Mammary epithelial cell (primary cell): ENCODE results near the gene B3GNT2.

Experiments used
- EZH2 ChIP-seq: IDR thresholded peaks from 2 replicates; pipeline ENCODE4 v1.6.1; 2012; ENCODE audit warnings: low read length, inconsistent platforms, borderline replicate concordance
- TF ChIP-seq, protein P1 (sequence below), 2 donors: IDR thresholded peaks in 1 of 2; conservative IDR thresholded peaks in 1 of 2; 2 replicates each; pipeline ENCODE4 v1.5.1; 2011 to 2012; ENCODE audit warnings: inconsistent platforms in 2 of 2, low read length in 2 of 2, mild to moderate bottlenecking in 2 of 2, control low read depth in 1 of 2, low read depth in 1 of 2; ENCODE audit not compliant: insufficient read depth in 1 of 2; ENCODE audit errors: extremely low read depth in 1 of 2

DNA sequence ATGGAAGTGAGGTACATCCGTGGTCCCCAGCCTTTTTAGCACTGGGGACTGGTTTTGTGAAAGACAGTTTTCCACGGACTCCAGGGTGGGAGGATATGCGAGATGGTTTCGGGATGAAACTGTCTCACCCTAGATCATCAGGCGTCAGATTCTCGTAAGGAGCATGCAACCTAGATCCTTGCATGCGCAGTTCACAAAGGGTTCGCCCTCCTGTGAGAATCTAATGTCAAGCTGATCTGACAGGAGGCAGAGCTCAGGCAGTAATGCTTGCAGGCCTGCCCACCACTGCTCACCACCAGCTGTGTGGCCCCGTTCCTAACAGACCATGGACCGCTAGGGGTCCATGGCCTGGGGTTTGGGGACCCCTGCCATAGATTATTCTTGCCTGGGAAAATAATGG lies 11.6 kb downstream of the B3GNT2 start:
- TF ChIP-seq, protein P1, sequence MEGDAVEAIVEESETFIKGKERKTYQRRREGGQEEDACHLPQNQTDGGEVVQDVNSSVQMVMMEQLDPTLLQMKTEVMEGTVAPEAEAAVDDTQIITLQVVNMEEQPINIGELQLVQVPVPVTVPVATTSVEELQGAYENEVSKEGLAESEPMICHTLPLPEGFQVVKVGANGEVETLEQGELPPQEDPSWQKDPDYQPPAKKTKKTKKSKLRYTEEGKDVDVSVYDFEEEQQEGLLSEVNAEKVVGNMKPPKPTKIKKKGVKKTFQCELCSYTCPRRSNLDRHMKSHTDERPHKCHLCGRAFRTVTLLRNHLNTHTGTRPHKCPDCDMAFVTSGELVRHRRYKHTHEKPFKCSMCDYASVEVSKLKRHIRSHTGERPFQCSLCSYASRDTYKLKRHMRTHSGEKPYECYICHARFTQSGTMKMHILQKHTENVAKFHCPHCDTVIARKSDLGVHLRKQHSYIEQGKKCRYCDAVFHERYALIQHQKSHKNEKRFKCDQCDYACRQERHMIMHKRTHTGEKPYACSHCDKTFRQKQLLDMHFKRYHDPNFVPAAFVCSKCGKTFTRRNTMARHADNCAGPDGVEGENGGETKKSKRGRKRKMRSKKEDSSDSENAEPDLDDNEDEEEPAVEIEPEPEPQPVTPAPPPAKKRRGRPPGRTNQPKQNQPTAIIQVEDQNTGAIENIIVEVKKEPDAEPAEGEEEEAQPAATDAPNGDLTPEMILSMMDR (conservative IDR thresholded peaks at IDR 0.05 in 1 of 2, IDR thresholded peaks at IDR 0.05 in 1 of 2; ENCODE audit: extremely low read depth in 1 of 2, insufficient read depth in 1 of 2, low read depth in 1 of 2, low read length in 2 of 2) = no peak
- no peak for TF ChIP-seq EZH2
